Measurements from ENCODE around the gene NAGLU. TPM values are rescaled to one million over a fixed set of nuclear protein-coding genes. Genes with fewer than 3 reads are reported as not detected.
"Not testable (repeated sequence)": the region's sequence is repeated elsewhere in the genome, so short reads cannot be mapped to it uniquely, and the experiment has no call there.

Gene NAGLU
- total RNA-seq, 1 experiment from 2014 or later: 29.5 TPM

DNA sequence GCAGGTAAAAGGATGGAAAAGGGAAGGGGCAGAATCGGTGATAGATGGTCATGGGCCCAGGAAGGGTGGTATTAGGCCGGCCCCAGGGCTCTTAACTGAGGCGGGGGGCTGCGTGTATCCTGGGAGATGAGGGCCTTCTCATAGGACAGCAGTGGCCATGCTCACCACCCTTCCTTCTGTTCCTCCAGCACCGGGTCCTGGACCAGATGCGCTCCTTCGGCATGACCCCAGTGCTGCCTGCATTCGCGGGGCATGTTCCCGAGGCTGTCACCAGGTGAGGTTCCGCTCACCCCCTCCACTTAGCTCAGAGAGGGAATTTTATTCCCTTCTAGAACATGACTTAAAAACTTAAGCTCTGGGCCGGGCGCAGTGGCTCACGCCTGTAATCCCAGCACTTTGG is 2.4 kb downstream of the NAGLU start:
- H3K9me3 Mint-ChIP-seq (ENCODE audit: unreplicated experiment): no peaks in the 10 kb centered on the region
- H3K27ac Mint-ChIP-seq (ENCODE audit: low read depth, unreplicated experiment): no peak overlapping the region
- DNase-seq (ENCODE audit: unreplicated experiment): no peak
- ChIA-PET CTCF (interaction anchor here (0.6 to 1.0 kb wide), 3 partner anchors 13 to 471 kb away, joined by 3 to 5 read pairs (median 4); no protein-coding TSS in a partner anchor), POLR2A (interaction anchor here (0.6 to 0.7 kb wide), 2 partner anchors 9 to 13 kb away, joined by 3 to 4 read pairs; no protein-coding TSS in a partner anchor)
- H3K36me3 Mint-ChIP-seq (ENCODE audit: insufficient read depth, unreplicated experiment): peaks cover 37% of the 10 kb centered on the region
- TF ChIP-seq, protein P1, sequence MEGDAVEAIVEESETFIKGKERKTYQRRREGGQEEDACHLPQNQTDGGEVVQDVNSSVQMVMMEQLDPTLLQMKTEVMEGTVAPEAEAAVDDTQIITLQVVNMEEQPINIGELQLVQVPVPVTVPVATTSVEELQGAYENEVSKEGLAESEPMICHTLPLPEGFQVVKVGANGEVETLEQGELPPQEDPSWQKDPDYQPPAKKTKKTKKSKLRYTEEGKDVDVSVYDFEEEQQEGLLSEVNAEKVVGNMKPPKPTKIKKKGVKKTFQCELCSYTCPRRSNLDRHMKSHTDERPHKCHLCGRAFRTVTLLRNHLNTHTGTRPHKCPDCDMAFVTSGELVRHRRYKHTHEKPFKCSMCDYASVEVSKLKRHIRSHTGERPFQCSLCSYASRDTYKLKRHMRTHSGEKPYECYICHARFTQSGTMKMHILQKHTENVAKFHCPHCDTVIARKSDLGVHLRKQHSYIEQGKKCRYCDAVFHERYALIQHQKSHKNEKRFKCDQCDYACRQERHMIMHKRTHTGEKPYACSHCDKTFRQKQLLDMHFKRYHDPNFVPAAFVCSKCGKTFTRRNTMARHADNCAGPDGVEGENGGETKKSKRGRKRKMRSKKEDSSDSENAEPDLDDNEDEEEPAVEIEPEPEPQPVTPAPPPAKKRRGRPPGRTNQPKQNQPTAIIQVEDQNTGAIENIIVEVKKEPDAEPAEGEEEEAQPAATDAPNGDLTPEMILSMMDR (IDR thresholded peaks at IDR 0.05; ENCODE audit: unreplicated experiment): no peak
- no TSS peak for BruUV-seq (replicated peaks)
- peaks cover 24% of the 10 kb centered on the region for H3K4me1 Mint-ChIP-seq (ENCODE audit: insufficient read depth, unreplicated experiment)
- intact Hi-C loops (cut with micrococcal nuclease): no loop called here
- no peaks in the 10 kb centered on the region for H3K27me3 Mint-ChIP-seq (ENCODE audit: insufficient read depth, unreplicated experiment)
- peak overlapping the region; percentile 81 for H3K4me3 Mint-ChIP-seq (ENCODE audit: unreplicated experiment)

DNA sequence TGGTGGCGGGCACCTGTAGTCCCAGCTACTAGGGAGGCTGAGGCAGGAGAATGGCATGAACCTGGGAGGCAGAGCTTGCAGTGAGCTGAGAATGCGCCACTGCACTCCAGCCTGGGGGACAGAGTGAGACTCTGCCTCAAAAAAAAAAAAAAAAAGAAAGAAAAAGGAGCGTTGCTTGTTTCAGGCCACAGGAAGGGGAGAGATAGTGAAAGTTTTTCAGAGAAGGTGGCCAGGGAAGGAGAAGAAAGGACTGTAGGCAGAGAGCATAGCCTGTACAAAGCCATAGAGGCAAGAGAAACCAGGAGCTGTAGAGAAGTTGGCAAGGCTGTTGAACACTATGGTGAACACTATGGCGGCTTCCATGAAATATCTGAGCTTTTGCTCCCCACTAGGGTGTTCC is 4.5 kb downstream of the NAGLU start:
- H3K27me3 Mint-ChIP-seq (ENCODE audit: insufficient read depth, unreplicated experiment); DNase-seq (ENCODE audit: unreplicated experiment); BruUV-seq (replicated peaks); intact Hi-C loops (cut with micrococcal nuclease); H3K9me3 Mint-ChIP-seq (ENCODE audit: unreplicated experiment); H3K4me3 Mint-ChIP-seq (ENCODE audit: unreplicated experiment); H3K27ac Mint-ChIP-seq (ENCODE audit: low read depth, unreplicated experiment); CTCF ChIA-PET: not testable (repeated sequence)
- Mint-ChIP-seq H3K36me3 (ENCODE audit: insufficient read depth, unreplicated experiment) (peaks cover 41% of the 10 kb centered on the region), H3K4me1 (ENCODE audit: insufficient read depth, unreplicated experiment) (peaks cover 21% of the 10 kb centered on the region)
- POLR2A ChIA-PET: interaction anchor here (1.5 kb wide), 1 partner anchor 14 kb away, joined by 8 read pairs; no protein-coding TSS in a partner anchor

DNA sequence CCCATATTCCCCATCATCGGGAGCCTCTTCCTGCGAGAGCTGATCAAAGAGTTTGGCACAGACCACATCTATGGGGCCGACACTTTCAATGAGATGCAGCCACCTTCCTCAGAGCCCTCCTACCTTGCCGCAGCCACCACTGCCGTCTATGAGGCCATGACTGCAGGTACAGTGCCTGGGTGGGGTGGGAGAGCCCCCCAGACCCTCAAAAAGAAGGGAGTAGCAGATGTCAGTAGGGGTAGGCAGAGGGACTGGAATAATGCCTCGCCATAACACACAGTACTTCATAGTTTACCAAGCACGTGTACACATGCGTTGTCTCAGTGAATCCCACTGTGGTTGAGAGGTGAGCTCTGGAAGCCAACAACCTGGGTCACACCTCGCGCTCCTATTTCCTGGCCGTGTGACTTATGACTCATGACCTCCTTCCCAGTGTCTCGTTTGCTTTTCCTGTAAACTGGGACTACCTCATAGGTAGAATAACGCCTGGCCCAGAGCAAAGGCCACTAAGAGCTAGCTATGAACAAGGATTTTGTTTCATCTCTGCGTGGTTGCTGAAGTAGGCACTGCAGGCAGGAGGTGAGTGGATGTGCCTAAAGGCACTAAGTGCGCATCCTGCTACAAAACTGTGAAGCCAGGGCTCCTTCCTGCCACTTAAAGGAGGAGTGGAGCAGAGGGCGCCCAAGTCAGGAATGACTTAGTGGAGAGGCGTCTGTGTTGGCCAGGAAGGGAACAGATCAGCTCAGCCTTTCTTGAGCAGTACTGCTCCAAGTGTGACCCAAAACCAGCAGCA is 5.2 kb downstream of the NAGLU start:
- H3K27ac Mint-ChIP-seq (ENCODE audit: low read depth, unreplicated experiment): no peak overlapping the region
- peak; percentile 48 for DNase-seq (ENCODE audit: unreplicated experiment)
- no peak overlapping the region for H3K4me3 Mint-ChIP-seq (ENCODE audit: unreplicated experiment)
- no peaks in the 10 kb centered on the region for H3K9me3 Mint-ChIP-seq (ENCODE audit: unreplicated experiment)
- H3K36me3 Mint-ChIP-seq (ENCODE audit: insufficient read depth, unreplicated experiment): peaks cover 44% of the 10 kb centered on the region
- TF ChIP-seq, protein P1 (IDR thresholded peaks at IDR 0.05; ENCODE audit: unreplicated experiment): no peak
- BruUV-seq (replicated peaks): no TSS peak
- no peaks in the 10 kb centered on the region for H3K27me3 Mint-ChIP-seq (ENCODE audit: insufficient read depth, unreplicated experiment)
- ChIA-PET POLR2A (interaction anchor here (0.7 to 1.5 kb wide), 3 partner anchors 11 to 611 kb away, joined by 3 to 8 read pairs (median 3); partner anchors contain the start of gene ODAD4), CTCF (interaction anchor here (0.5 to 0.6 kb wide), 3 partner anchors 278 to 465 kb away, joined by 3 to 4 read pairs (median 4); no protein-coding TSS in a partner anchor)
- peaks cover 17% of the 10 kb centered on the region for H3K4me1 Mint-ChIP-seq (ENCODE audit: insufficient read depth, unreplicated experiment)
- intact Hi-C loops (cut with micrococcal nuclease): no loop called here

DNA sequence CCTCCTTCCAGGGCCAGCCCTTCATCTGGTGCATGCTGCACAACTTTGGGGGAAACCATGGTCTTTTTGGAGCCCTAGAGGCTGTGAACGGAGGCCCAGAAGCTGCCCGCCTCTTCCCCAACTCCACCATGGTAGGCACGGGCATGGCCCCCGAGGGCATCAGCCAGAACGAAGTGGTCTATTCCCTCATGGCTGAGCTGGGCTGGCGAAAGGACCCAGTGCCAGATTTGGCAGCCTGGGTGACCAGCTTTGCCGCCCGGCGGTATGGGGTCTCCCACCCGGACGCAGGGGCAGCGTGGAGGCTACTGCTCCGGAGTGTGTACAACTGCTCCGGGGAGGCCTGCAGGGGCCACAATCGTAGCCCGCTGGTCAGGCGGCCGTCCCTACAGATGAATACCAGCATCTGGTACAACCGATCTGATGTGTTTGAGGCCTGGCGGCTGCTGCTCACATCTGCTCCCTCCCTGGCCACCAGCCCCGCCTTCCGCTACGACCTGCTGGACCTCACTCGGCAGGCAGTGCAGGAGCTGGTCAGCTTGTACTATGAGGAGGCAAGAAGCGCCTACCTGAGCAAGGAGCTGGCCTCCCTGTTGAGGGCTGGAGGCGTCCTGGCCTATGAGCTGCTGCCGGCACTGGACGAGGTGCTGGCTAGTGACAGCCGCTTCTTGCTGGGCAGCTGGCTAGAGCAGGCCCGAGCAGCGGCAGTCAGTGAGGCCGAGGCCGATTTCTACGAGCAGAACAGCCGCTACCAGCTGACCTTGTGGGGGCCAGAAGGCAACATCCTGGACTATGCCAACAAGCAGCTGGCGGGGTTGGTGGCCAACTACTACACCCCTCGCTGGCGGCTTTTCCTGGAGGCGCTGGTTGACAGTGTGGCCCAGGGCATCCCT is 7.4 kb downstream of the NAGLU start:
- Mint-ChIP-seq H3K36me3 (ENCODE audit: insufficient read depth, unreplicated experiment) (peaks cover 48% of the 10 kb centered on the region), H3K9me3 (ENCODE audit: unreplicated experiment) (no peaks in the 10 kb centered on the region), H3K4me3 (ENCODE audit: unreplicated experiment) (no peak overlapping the region), H3K4me1 (ENCODE audit: insufficient read depth, unreplicated experiment) (peaks cover 13% of the 10 kb centered on the region), H3K27me3 (ENCODE audit: insufficient read depth, unreplicated experiment) (no peaks in the 10 kb centered on the region), H3K27ac (ENCODE audit: low read depth, unreplicated experiment) (no peak overlapping the region)
- ChIA-PET POLR2A (interaction anchor here (0.6 to 1.1 kb wide), 2 partner anchors 10 to 11 kb away, joined by 3 to 5 read pairs; no protein-coding TSS in a partner anchor), CTCF (interaction anchor here (0.6 kb wide), 1 partner anchor 161 kb away, joined by 3 read pairs; no protein-coding TSS in a partner anchor)
- TF ChIP-seq, protein P1 (IDR thresholded peaks at IDR 0.05; ENCODE audit: unreplicated experiment): no peak
- intact Hi-C loops (cut with micrococcal nuclease): no loop called here
- no peak for DNase-seq (ENCODE audit: unreplicated experiment)
- BruUV-seq (replicated peaks): no TSS peak

Data from MCF 10A (cell line).